ENCODE data around the gene CTDSPL.

DNA sequence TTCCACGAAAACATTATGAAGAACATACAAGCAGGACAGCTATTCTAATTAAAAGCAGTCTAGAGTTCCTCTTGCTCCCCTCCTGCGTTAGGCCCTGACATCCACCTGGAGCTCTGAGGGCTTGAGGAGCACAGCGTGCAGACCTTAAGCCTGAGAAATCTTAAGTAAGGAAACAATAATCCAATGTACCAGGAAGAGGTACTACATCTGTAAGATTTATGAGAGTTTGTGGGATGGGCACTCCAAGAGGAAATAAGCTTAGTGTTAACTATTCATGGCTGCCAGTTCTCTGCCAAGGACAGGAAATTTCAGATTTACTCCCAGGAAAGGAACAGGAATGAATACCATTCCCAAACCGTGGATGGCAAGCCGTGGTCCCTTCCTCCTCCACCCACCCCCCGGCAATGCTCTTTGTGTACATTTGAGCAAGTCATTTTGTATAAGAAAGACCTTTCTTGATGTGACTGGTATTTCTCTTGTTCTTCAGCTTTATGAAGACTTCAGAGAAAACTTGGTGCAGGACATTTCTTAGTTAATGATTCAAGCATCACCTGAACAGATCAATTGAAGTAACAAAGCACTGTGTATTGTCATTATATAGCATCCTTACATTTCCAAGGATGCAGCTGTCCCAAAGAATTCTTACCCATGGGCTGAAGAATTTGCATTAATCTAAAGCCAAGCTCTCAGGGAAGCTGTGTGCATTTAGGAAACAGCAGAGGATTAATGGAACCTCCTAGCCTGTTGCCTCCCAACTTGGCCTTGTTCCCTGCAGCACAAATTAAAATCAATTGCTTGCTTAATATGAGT, 100.1 kb downstream of the CTDSPL start:
- TF ChIP-seq, protein P1, sequence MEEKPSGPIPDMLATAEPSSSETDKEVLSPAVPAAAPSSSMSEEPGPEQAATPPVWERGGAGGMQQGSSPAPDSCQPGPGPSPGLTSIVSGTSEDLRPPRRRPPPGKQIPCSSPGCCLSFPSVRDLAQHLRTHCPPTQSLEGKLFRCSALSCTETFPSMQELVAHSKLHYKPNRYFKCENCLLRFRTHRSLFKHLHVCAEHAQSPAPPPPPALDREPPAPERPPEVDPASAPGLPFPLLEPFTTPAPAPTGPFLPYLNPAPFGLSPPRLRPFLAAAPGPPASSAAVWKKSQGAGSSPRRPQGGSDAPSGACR (CRISPR knock-in tag; IDR thresholded peaks at IDR 0.05), result no peak
- TF ChIP-seq HDAC2 (CRISPR knock-in tag; IDR thresholded peaks at IDR 0.05), result no peak

All from HepG2 (cell line).